Cardiac muscle cell (in vitro differentiated cells and primary cell): Measurements from ENCODE around the gene APOA1. TPM values are rescaled to one million over a fixed set of nuclear protein-coding genes. Genes with fewer than 3 reads are reported as not detected.
A peak's percentile ranks its signal among the peaks of the same experiment; 100 is the strongest.

Experiments
- DNase-seq, 2 donors: peaks; one replicate each; pipeline versions ENCODE4 v3.0.0 to v3.0.0-alpha.2; 2010 to 2017; ENCODE audit warnings: low read depth in 1 of 2, low spot score in 1 of 2
- H3K27ac ChIP-seq: fragments of 200-600 bp; sonication (generic); 2 replicates; pipeline ENCODE4 v1.5.1; 2016
- H3K27me3 ChIP-seq: fragments of 200-600 bp; sonication (generic); 2 replicates; pipeline ENCODE4 v1.6.0; 2016; ENCODE audit warnings: control low read depth
- H3K36me3 ChIP-seq: fragments of 200-600 bp; sonication (generic); 2 replicates; pipeline ENCODE4 v1.5.1; 2016; ENCODE audit warnings: control low read depth
- H3K4me1 ChIP-seq: fragments of 200-600 bp; sonication (generic); 2 replicates; pipeline ENCODE4 v1.8.1; 2017; ENCODE audit warnings: low read depth, mild to moderate bottlenecking, mixed run types
- H3K4me3 ChIP-seq: fragments of 200-600 bp; sonication (generic); 2 replicates; pipeline ENCODE4 v1.5.1; 2016; ENCODE audit warnings: mild to moderate bottlenecking
- H3K9me3 ChIP-seq: fragments of 200-600 bp; sonication (generic); 2 replicates; pipeline ENCODE4 v1.5.1; 2017; ENCODE audit warnings: low read depth, mild to moderate bottlenecking, control low read depth
- polyA plus RNA-seq: library from polyadenylated mRNA; unstranded; fragments of >200 nt; fragmentation: Nextera tagmentation; extraction: Ambion mirVana; gene quantifications from 2 replicates; pipeline ENCODE4 v1.2.1, GENCODE V29; 2016
- total RNA-seq: library from RNA; depleted of rRNA; stranded (reverse); fragments of >200 nt; gene quantifications from 2 replicates; pipeline ENCODE4 v1.2.3, GENCODE V29; 2016
- TF ChIP-seq, protein P1 (sequence below): IDR thresholded peaks from 2 replicates; pipeline ENCODE4 v1.5.1; 2012; ENCODE audit warnings: low read depth, mild to moderate bottlenecking, low read length

The APOA1 gene
- total and polyA plus RNA-seq, 2 experiments from 2014 or later = 56.3 to 117 TPM

DNA sequence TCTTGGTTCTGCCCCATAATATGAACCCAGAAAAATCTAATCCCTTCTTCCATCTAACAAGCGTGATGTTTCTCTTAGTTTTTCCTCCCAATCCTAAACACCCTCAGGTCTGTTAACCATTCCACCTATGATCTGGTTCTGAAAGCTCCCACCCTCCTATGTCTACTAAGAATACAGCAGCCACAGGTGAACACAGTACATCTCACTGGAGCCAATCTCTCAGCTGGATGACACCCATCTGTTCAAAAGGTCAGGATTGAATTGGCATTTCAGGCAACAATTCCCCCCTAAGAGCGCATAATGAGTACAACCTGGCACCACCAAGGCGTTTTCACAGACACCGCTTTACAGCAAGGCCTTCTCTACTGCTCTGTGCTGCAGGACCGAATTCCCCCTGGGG is 19.0 kb upstream of the APOA1 start:
- no peaks in the 10 kb centered on the region for H3K27me3 ChIP-seq
- TF ChIP-seq, protein P1, sequence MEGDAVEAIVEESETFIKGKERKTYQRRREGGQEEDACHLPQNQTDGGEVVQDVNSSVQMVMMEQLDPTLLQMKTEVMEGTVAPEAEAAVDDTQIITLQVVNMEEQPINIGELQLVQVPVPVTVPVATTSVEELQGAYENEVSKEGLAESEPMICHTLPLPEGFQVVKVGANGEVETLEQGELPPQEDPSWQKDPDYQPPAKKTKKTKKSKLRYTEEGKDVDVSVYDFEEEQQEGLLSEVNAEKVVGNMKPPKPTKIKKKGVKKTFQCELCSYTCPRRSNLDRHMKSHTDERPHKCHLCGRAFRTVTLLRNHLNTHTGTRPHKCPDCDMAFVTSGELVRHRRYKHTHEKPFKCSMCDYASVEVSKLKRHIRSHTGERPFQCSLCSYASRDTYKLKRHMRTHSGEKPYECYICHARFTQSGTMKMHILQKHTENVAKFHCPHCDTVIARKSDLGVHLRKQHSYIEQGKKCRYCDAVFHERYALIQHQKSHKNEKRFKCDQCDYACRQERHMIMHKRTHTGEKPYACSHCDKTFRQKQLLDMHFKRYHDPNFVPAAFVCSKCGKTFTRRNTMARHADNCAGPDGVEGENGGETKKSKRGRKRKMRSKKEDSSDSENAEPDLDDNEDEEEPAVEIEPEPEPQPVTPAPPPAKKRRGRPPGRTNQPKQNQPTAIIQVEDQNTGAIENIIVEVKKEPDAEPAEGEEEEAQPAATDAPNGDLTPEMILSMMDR = no peak
- DNase-seq = no peak
- H3K36me3 ChIP-seq = peaks cover 40% of the 10 kb centered on the region
- no peaks in the 10 kb centered on the region for H3K4me1 ChIP-seq
- H3K27ac ChIP-seq = no peak overlapping the region
- no peaks in the 10 kb centered on the region for H3K9me3 ChIP-seq
- H3K4me3 ChIP-seq = no peak overlapping the region

DNA sequence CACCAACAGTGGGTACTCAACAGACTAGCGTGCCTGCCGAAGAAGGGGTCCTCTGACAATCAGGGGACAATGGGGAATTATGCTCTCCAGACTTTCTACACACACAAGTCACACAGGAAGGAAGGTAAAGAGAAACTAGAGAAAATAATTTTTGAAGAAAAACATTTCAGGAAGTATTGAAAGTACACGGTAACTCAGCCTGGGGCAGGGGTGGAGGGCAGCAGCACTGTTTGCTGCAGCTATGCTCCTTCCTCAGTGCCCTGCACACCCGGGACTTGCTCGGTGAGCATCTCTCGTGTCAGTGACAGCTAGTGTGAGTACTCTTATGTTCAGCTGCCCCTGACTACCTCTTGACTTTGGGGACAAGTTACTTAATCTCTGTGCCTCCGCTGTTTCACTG is 18.0 kb upstream of the APOA1 start:
- TF ChIP-seq, protein P1 = no peak

DNA sequence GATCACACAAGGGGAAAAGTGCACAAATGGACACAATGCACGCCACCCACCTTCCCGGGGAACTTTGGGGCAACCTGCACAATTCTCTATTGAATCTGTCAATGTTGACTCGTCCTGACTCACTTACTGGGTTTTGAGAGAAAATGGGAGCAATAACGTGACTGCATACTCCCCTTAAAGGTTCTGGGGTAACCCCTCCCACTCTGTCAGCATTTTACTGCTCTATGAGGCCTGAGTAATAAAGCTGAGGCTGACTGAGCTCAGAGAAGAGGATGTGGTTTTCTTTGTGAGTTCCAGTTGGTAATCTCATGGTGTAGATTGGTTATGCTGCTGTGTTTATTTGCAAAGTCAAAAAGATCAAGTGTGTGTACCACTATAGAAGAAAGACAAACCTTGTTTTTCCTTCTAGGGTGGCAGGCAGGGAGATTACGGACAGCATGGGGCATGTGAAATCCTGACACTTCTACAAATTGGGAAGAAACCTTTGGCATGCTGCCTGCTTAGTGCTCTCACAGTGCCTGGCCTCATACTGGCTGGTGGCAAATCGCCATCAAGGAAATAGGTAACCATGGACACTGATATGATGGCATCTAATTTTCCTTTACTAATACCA is 16.1 kb upstream of the APOA1 start:
- Histone ChIP-seq H3K4me1 (no peaks in the 10 kb centered on the region), H3K4me3 (no peak overlapping the region), H3K27ac (no peak overlapping the region), H3K9me3 (no peaks in the 10 kb centered on the region), H3K27me3 (no peaks in the 10 kb centered on the region), H3K36me3 (peaks cover 25% of the 10 kb centered on the region)
- DNase-seq = peak in 1 of 2 donors; percentile 82
- TF ChIP-seq, protein P1 = no peak

More for the DNA sequence above, 18.0 kb upstream of the APOA1 start:
- Histone ChIP-seq H3K4me3 (no peak overlapping the region), H3K27me3 (no peaks in the 10 kb centered on the region), H3K4me1 (no peaks in the 10 kb centered on the region), H3K27ac (no peak overlapping the region), H3K9me3 (no peaks in the 10 kb centered on the region), H3K36me3 (peaks cover 31% of the 10 kb centered on the region)
- DNase-seq = no peak

DNA sequence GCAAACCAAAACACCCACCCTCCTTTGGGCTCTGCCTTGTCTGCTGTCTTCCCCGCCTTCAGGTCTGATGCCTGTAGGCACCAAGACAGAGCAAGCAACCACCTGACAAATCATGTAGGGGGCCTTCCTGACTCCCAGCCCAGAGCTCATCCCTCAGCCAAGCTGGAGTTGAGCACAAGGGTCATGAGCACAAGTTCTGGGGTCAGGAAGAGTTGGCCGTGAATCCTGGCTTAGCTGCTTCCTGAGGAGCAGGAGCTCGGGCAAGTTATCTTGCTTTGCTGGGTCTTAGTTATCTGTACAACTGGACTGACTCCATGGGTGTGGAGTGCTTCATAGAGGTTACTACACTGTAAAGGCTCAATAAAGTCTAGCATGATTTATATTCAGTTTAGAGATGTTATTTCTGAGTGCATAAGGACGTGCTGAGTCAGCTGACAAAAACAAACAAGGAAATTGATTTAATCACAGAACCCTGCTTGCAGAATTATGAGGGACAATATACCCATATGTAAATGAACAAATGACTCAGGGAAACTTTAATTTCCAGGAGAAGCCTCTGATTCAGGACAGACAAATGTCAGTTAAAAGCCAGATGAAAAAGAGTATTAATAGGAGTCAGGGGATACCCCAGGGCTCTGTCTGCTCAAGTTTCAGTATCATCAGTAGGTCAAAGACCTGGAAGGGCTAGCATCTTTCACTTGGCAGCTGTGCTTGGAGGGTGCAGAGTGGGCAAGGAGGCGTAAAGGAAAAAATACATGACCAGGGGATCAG is 15.0 kb upstream of the APOA1 start:
- TF ChIP-seq, protein P1 = no peak
- H3K4me1 ChIP-seq = no peaks in the 10 kb centered on the region
- no peaks in the 10 kb centered on the region for H3K9me3 ChIP-seq
- peak in 1 of 2 donors; percentile 61 for DNase-seq
- no peak overlapping the region for H3K27ac ChIP-seq
- no peak overlapping the region for H3K4me3 ChIP-seq
- H3K27me3 ChIP-seq = no peaks in the 10 kb centered on the region
- peaks cover 22% of the 10 kb centered on the region for H3K36me3 ChIP-seq

DNA sequence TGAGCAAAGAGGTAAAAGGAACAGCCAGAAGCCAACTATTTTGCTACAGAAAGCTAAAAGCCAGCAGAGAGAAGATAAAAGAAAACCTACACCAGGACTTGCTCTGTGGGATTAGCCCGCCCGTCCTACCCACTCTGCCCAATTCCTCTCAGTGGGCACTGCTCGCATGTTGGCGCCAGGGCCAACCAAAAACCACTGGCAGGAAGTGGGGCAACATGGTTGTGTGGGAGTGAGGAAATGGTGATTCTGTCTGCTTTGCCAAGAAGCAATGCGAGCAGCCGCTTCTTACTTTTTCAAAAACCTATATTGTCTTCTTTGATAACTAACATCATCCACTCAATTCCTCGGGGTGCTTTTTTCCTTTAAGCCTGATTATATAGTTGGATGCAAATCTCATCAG is 14.2 kb upstream of the APOA1 start:
- Histone ChIP-seq H3K36me3 (peaks cover 24% of the 10 kb centered on the region), H3K9me3 (no peaks in the 10 kb centered on the region), H3K4me1 (no peaks in the 10 kb centered on the region), H3K27ac (no peak overlapping the region), H3K27me3 (no peaks in the 10 kb centered on the region), H3K4me3 (no peak overlapping the region)
- TF ChIP-seq, protein P1 = no peak
- peak in 1 of 2 donors; percentile 36 for DNase-seq
